ENCODE data around the gene CCDC74A. TPM values are rescaled to one million over a fixed set of nuclear protein-coding genes. Genes with fewer than 3 reads are reported as not detected.

Gene CCDC74A
- total and polyA plus RNA-seq, 9 of the 15 experiments (the other 6 are each of a cell fraction or from before 2014, with no cell fraction given), result 1.1 to 38.1 (median 9.6) TPM

GRCh38 chr2:131492418-131493198 is 35.1 kb upstream of the CCDC74A start (continued):
- TF ChIP-seq PCBP2 (IDR thresholded peaks at IDR 0.05; ENCODE audit: low read depth, low read length, poor library complexity, severe bottlenecking) (no peak), ZNF324 (CRISPR knock-in tag; IDR thresholded peaks at IDR 0.05) (no peak), ZNF764 (CRISPR knock-in tag; IDR thresholded peaks at IDR 0.05; ENCODE audit: low read depth) (no peak), PPARD (CRISPR knock-in tag; IDR thresholded peaks at IDR 0.05) (no peak), TSHZ1 (CRISPR knock-in tag; IDR thresholded peaks at IDR 0.05) (no peak), MTF1 (CRISPR knock-in tag; IDR thresholded peaks at IDR 0.05; ENCODE audit: borderline replicate concordance) (peak; percentile 89), MCM7 (IDR thresholded peaks at IDR 0.05) (no peak), SMAD1 (IDR thresholded peaks at IDR 0.05; ENCODE audit: low read depth, low read length, partially characterized antibody) (peak; percentile 40), MAFK (IDR thresholded peaks at IDR 0.05; ENCODE audit: low read length) (no peak), ZNF77 (CRISPR knock-in tag; IDR thresholded peaks at IDR 0.05) (no peak), ZNF57 (CRISPR knock-in tag; IDR thresholded peaks at IDR 0.05) (no peak), LARP7 (IDR thresholded peaks at IDR 0.05) (no peak), HNRNPUL1 (IDR thresholded peaks at IDR 0.05; ENCODE audit: low read length) (no peak), FOXP4 (CRISPR knock-in tag; IDR thresholded peaks at IDR 0.05; ENCODE audit: borderline replicate concordance) (peak; percentile 27; the same call in 1 of the 2 replicates), NR4A1 (CRISPR knock-in tag; IDR thresholded peaks at IDR 0.05) (no peak), NR4A1 (tag; IDR thresholded peaks at IDR 0.05) (no peak), ZNF140 (CRISPR knock-in tag; IDR thresholded peaks at IDR 0.05) (no peak), GMEB1 (CRISPR knock-in tag; IDR thresholded peaks at IDR 0.05) (peak; percentile 50; the same call in 1 of the 2 replicates), ZEB2 (IDR thresholded peaks at IDR 0.05) (peak; percentile 70; the same call in 1 of the 2 replicates), POLR2G (IDR thresholded peaks at IDR 0.05; ENCODE audit: low read depth, low read length) (peak; percentile 85)
- TF ChIP-seq, protein P1, sequence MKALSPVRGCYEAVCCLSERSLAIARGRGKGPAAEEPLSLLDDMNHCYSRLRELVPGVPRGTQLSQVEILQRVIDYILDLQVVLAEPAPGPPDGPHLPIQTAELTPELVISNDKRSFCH (CRISPR knock-in tag; IDR thresholded peaks at IDR 0.05), result no peak
- TF ChIP-seq, protein P1 (tag; IDR thresholded peaks at IDR 0.05), result no peak

Measured in K562 (cell line).